OCI-LY7 (cell line): ENCODE data around the gene MPP4. TPM values are rescaled to one million over a fixed set of nuclear protein-coding genes. Genes with fewer than 3 reads are reported as not detected.
A peak's percentile ranks its signal among the peaks of the same experiment; 100 is the strongest.

ENCODE experiments used
- BruUV-seq: library from RNA; stranded (reverse); fragments of 400-500 nt; replicated peaks from 2 replicates; lab custom pipeline; 2021; lab: Mats Ljungman, UMichigan
- CTCF ChIA-PET: fragments of 300-600 bp; sonication (Branson Sonifier 250); formaldehyde crosslinking; loops from one replicate; lab custom pipeline; 2022; ENCODE audit warnings: antibody characterized with exemption; ENCODE audit not compliant: unreplicated experiment; lab: Charles Lee
- POLR2A ChIA-PET: fragments of 300-600 bp; sonication (Branson Sonifier 250); formaldehyde crosslinking; loops from one replicate; lab custom pipeline; 2022; ENCODE audit warnings: antibody characterized with exemption; lab: Charles Lee
- DNase-seq: peaks from one replicate; pipeline ENCODE4 v3.0.0-alpha.2; 2015; ENCODE audit warnings: low spot score
- H2AFZ ChIP-seq: fragments of 200-600 bp; sonication (generic), shearing (Covaris generic); 2 replicates; pipeline ENCODE4 v1.6.1; 2014; ENCODE audit warnings: mild to moderate bottlenecking, antibody characterized with exemption, low read length, moderate library complexity
- H3K27ac ChIP-seq: fragments of 200-600 bp; sonication (generic); 2 replicates; pipeline ENCODE4 v1.5.1; 2014; ENCODE audit warnings: mixed run types, low read depth, mild to moderate bottlenecking, moderate library complexity, low read length, inconsistent platforms; ENCODE audit not compliant: poor library complexity, severe bottlenecking
- H3K36me3 ChIP-seq: fragments of 200-600 bp; sonication (generic); 2 replicates; pipeline ENCODE4 v1.6.1; 2014; ENCODE audit warnings: mild to moderate bottlenecking, antibody characterized with exemption, low read length, moderate library complexity, mixed read lengths; ENCODE audit not compliant: insufficient read depth
- H3K4me1 ChIP-seq: fragments of 200-600 bp; sonication (generic); 2 replicates; pipeline ENCODE4 v1.5.1; 2014; ENCODE audit warnings: mild to moderate bottlenecking, low read length; ENCODE audit not compliant: insufficient read depth, poor library complexity, severe bottlenecking
- H3K4me2 ChIP-seq: fragments of 200-600 bp; sonication (generic); 2 replicates; pipeline ENCODE4 v1.6.1; 2014; ENCODE audit warnings: mild to moderate bottlenecking, low read length
- H3K4me3 ChIP-seq: fragments of 200-600 bp; sonication (generic); 2 replicates; pipeline ENCODE4 v1.5.1; 2014; ENCODE audit warnings: mild to moderate bottlenecking, low read depth, low read length; ENCODE audit not compliant: poor library complexity, severe bottlenecking
- H3K79me2 ChIP-seq: fragments of 200-600 bp; sonication (generic); 2 replicates; pipeline ENCODE4 v1.6.1; 2016; ENCODE audit warnings: low read depth, mild to moderate bottlenecking, low read length, moderate library complexity, mixed read lengths; ENCODE audit not compliant: insufficient read depth
- H3K9me2 ChIP-seq: fragments of 200-600 bp; sonication (generic); 2 replicates; pipeline ENCODE4 v1.6.1; 2016; ENCODE audit warnings: mild to moderate bottlenecking, low read length, mixed read lengths; ENCODE audit not compliant: insufficient read depth
- H3K9me3 ChIP-seq: fragments of 200-600 bp; sonication (generic); 2 replicates; pipeline ENCODE4 v1.6.1; 2014; ENCODE audit warnings: mild to moderate bottlenecking, mixed run types, low read length, mixed read lengths
- H4K20me1 ChIP-seq: fragments of 200-600 bp; sonication (generic); 2 replicates; pipeline ENCODE4 v1.6.1; 2014; ENCODE audit warnings: mild to moderate bottlenecking, antibody characterized with exemption, low read length, moderate library complexity, mixed read lengths; ENCODE audit not compliant: insufficient read depth
- CTCF ChIP-seq: fragments of 200-600 bp; sonication (generic); conservative IDR thresholded peaks from 2 replicates; pipeline ENCODE4 v1.5.1; 2014; ENCODE audit warnings: mild to moderate bottlenecking, antibody characterized with exemption, low read length, moderate library complexity, mixed read lengths
- EZH2phosphoT487 ChIP-seq: fragments of 200-600 bp; sonication (generic); IDR thresholded peaks from 2 replicates; pipeline ENCODE4 v1.6.1; 2018; ENCODE audit warnings: low read depth, borderline replicate concordance, mild to moderate bottlenecking, mixed run types, antibody characterized with exemption, low read length, moderate library complexity, mixed read lengths
- intact Hi-C: fragments of 100-400 bp; cut with micrococcal nuclease; formaldehyde crosslinking; loops from one replicate; pipeline ENCODE4 v1.10.0; 2022; ENCODE audit not compliant: unreplicated experiment
- total RNA-seq, 2 experiments: library from RNA; depleted of rRNA in 1 of 2; stranded (reverse); fragments of >200 nt in 1 of 2; shearing (Covaris generic) in 1 of 2; gene quantifications; 2 replicates each; pipeline ENCODE4 v1.2.3, GENCODE V29; 2014 to 2022

The MPP4 gene
- total RNA-seq, 2 experiments from 2014 or later: not detected

DNA sequence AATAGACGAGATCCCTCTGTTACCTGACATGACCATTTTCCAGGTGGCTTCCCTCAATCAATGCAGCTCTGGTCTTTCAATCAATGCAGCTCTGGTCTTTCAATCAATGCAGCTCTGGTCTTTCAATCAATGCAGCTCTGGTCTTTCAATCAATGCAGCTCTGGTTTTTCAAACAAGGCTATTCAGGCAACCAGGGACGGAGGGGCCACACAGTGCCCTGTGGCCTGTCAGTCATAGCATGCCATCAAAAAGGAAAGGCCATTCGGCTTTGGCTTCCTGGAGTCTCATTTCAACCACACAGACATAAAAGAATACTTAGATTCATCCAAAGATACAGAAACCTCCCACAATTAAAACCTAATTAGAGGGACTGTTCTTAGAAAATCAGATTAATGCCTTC lies 13.3 kb downstream of the MPP4 start:
- H3K27ac ChIP-seq: no peak overlapping the region
- no peaks in the 10 kb centered on the region for H4K20me1 ChIP-seq
- no TSS peak for BruUV-seq
- no peaks in the 10 kb centered on the region for H3K79me2 ChIP-seq
- H3K4me3 ChIP-seq: no peak overlapping the region
- H3K4me1 ChIP-seq: no peaks in the 10 kb centered on the region
- TF ChIP-seq CTCF (no peak), EZH2phosphoT487 (no peak)
- no peaks in the 10 kb centered on the region for H3K9me3 ChIP-seq
- ChIA-PET CTCF (no interaction called here), POLR2A (no interaction called here)
- no peaks in the 10 kb centered on the region for H3K36me3 ChIP-seq
- H3K9me2 ChIP-seq: no peaks in the 10 kb centered on the region
- no peak overlapping the region for H3K4me2 ChIP-seq
- no peak overlapping the region for H2AFZ ChIP-seq
- DNase-seq: no peak
- intact Hi-C loops: no loop called here

GRCh38 chr2:201680743-201681142 lies 17.7 kb downstream of the MPP4 start:
- Histone ChIP-seq H3K27ac (no peak overlapping the region), H3K9me2 (no peaks in the 10 kb centered on the region), H2AFZ (no peak overlapping the region), H3K4me3 (no peak overlapping the region), H3K4me2 (no peak overlapping the region), H4K20me1 (no peaks in the 10 kb centered on the region), H3K4me1 (no peaks in the 10 kb centered on the region), H3K9me3 (no peaks in the 10 kb centered on the region), H3K36me3 (no peaks in the 10 kb centered on the region), H3K79me2 (no peaks in the 10 kb centered on the region)
- POLR2A ChIA-PET: interaction anchor here (0.6 kb wide), 1 partner anchor 11 kb away, joined by 3 read pairs; no protein-coding TSS in a partner anchor
- TF ChIP-seq EZH2phosphoT487: no peak
- peak; percentile 81 for TF ChIP-seq CTCF
- CTCF ChIA-PET: no interaction called here
- intact Hi-C loops: no loop called here
- BruUV-seq: no TSS peak
- DNase-seq: peak; percentile 26

- CTCF ChIA-PET: no interaction called here
- H3K9me3 ChIP-seq: no peaks in the 10 kb centered on the region
- H3K4me1 ChIP-seq: no peaks in the 10 kb centered on the region
- intact Hi-C loops: no loop called here
- no peaks in the 10 kb centered on the region for H4K20me1 ChIP-seq
- H2AFZ ChIP-seq: no peak overlapping the region
- no peak for DNase-seq
- BruUV-seq: no TSS peak
- H3K9me2 ChIP-seq: no peaks in the 10 kb centered on the region
- POLR2A ChIA-PET: interaction anchor here (0.6 kb wide), 1 partner anchor 239 kb away, joined by 3 read pairs; no protein-coding TSS in a partner anchor
- H3K4me2 ChIP-seq: no peak overlapping the region
- no peak overlapping the region for H3K27ac ChIP-seq
- no peaks in the 10 kb centered on the region for H3K79me2 ChIP-seq
- no peaks in the 10 kb centered on the region for H3K36me3 ChIP-seq
- H3K4me3 ChIP-seq: no peak overlapping the region
- TF ChIP-seq EZH2phosphoT487 (no peak), CTCF (no peak)
Measured at GRCh38 chr2:201678401-201678800, 20.0 kb downstream of the MPP4 start.
